Spleen (tissue), 11 donors: ENCODE data around the gene RAB8B. TPM values are rescaled to one million over a fixed set of nuclear protein-coding genes. Genes with fewer than 3 reads are reported as not detected.

Experiments used
- DNase-seq: peaks from one replicate; pipeline ENCODE4 v3.0.0-alpha.2; 2020
- H3K27ac ChIP-seq, 8 donors: fragments of 200-600 bp; sonication (generic) in 7 of 8; 1 replicate in 4 of 8; 2 replicates in 4 of 8; pipeline versions ENCODE4 v1.5.0 to v1.8.0; 2016 to 2021; ENCODE audit warnings: inconsistent platforms in 4 of 8, mild to moderate bottlenecking in 4 of 8, moderate library complexity in 1 of 8
- H3K27me3 ChIP-seq, 7 donors: fragments of 200-600 bp; sonication (generic) in 6 of 7; replicated peaks in 1 of 7; 1 replicate in 4 of 7; 2 replicates in 3 of 7; pipeline versions ENCODE4 v1.5.0 to v1.8.0; 2016 to 2021; ENCODE audit warnings: inconsistent platforms in 3 of 7, mild to moderate bottlenecking in 1 of 7
- H3K36me3 ChIP-seq, 6 donors: fragments of 200-600 bp; sonication (generic) in 5 of 6; 1 replicate in 4 of 6; 2 replicates in 2 of 6; pipeline versions ENCODE4 v1.5.0 to v1.8.0; 2016 to 2021; ENCODE audit warnings: inconsistent platforms in 2 of 6
- H3K4me1 ChIP-seq, 6 donors: fragments of 200-600 bp; sonication (generic) in 5 of 6; 1 replicate in 3 of 6; 2 replicates in 3 of 6; pipeline versions ENCODE4 v1.5.0 to v1.8.0; 2016 to 2021; ENCODE audit warnings: inconsistent platforms in 3 of 6
- H3K4me3 ChIP-seq, 8 donors: fragments of 200-600 bp; sonication (generic) in 7 of 8; 1 replicate in 4 of 8; 2 replicates in 4 of 8; pipeline versions ENCODE4 v1.5.0 to v1.8.0; 2016 to 2021; ENCODE audit warnings: inconsistent platforms in 4 of 8, mild to moderate bottlenecking in 4 of 8, moderate library complexity in 2 of 8
- H3K9me3 ChIP-seq, 8 donors: fragments of 200-600 bp; sonication (generic) in 7 of 8; 1 replicate in 4 of 8; 2 replicates in 4 of 8; pipeline versions ENCODE4 v1.5.0 to v1.8.0; 2016 to 2021; ENCODE audit warnings: inconsistent platforms in 4 of 8
- CTCF ChIP-seq, 11 experiments: fragments of 200-600 bp in 7 of 11; fragments of 450-650 bp in 4 of 11; sonication (generic) in 4 of 11; IDR thresholded peaks in 8 of 11; conservative IDR thresholded peaks in 3 of 11; 1 replicate in 7 of 11; 2 replicates in 4 of 11; pipeline versions ENCODE4 v1.4.0 to v1.8.0; 2016 to 2021; ENCODE audit warnings: antibody characterized with exemption in 11 of 11, inconsistent platforms in 4 of 11, mild to moderate bottlenecking in 1 of 11
- POLR2A ChIP-seq, 3 donors: fragments of 450-650 bp; IDR thresholded peaks; one replicate each; pipeline ENCODE4 v1.5.1; 2017; ENCODE audit warnings: antibody characterized with exemption in 3 of 3, mild to moderate bottlenecking in 1 of 3
- POLR2AphosphoS5 ChIP-seq, 3 donors: sonication (generic); formaldehyde crosslinking; IDR thresholded peaks; one replicate each; pipeline ENCODE4 v1.5.1; 2017; ENCODE audit warnings: antibody characterized with exemption in 3 of 3
- WGBS, 5 donors: extraction: QIAGEN DNeasy Blood & Tissue Kit in 3 of 5; methylation state at CpG; one replicate each; pipeline versions ENCODE4 v1.1.5 to v1.1.7; 2013 to 2018; 5-methylcytosine and 5-hydroxymethylcytosine counted together
- intact Hi-C: fragments of 100-400 bp; cut with DNase I; formaldehyde crosslinking; loops from one replicate; pipeline ENCODE4 v1.15.0; 2023; ENCODE audit warnings: low total_unique reads
- polyA plus RNA-seq, 3 donors: library from polyadenylated mRNA; stranded (reverse); fragments of 200-250 nt; gene quantifications; one replicate each; pipeline ENCODE4 v1.2.1, GENCODE V29; 2013
- total RNA-seq, 7 donors: library from RNA; depleted of rRNA in 3 of 7; stranded (reverse); fragments of >200 nt in 3 of 7; fragmentation: NEBNext Ultra II Directional in 4 of 7; extraction: Animal tissue kit (Norgen Biotek cat#: 25700) in 4 of 7; gene quantifications; one replicate each; pipeline versions ENCODE4 v1.1.0 to v1.2.1, GENCODE V29; 2016 to 2021
- donor health status: healthy with polysubstance abuse.
- donor health status: DM: no; HTN: no; CAD: no; lungs with moderate emphysema.
- donor health status: DM: no; HTN: no; CAD: no.
- donor health status: Bipolar disorder and iron deficiency.
- donor health status: healthy.
- donor health status: DM: no; HTN: no; CAD: no.
- donor health status: DM: yes; HTN: yes; CAD: no.

The RAB8B gene
- total and polyA plus RNA-seq, 10 donors, result 18.9 to 96.4 (median 64.2) TPM

GRCh38 chr15:63226966-63227401 is 37.6 kb downstream of the RAB8B start:
- WGBS, 5 donors, result 55 to 69% (median 59%) methylated on average over 3 of the region's 3 CpGs
- DNase-seq, result no peak
- H3K36me3 ChIP-seq, result peaks cover 0 to 52% (median 0%) of the 10 kb centered on the region in 6 donors
- TF ChIP-seq POLR2A (IDR thresholded peaks at IDR 0.05) (no peak), CTCF (IDR thresholded peaks at IDR 0.05 in 8 of 11, conservative IDR thresholded peaks at IDR 0.05 in 3 of 11) (no peak), POLR2AphosphoS5 (IDR thresholded peaks at IDR 0.05) (no peak)
- peak overlapping the region in 4 of 8 donors; percentile 31 to 68 (median 52) for H3K27ac ChIP-seq
- intact Hi-C loops, result no loop called here
- H3K4me1 ChIP-seq, result peaks cover 5 to 98% (median 53%) of the 10 kb centered on the region in 6 donors
- H3K4me3 ChIP-seq, result no peak overlapping the region
- no peaks in the 10 kb centered on the region for H3K27me3 ChIP-seq
- no peaks in the 10 kb centered on the region for H3K9me3 ChIP-seq

- WGBS, 5 donors, result 94 to 100% (median 97%) methylated on average over 2 of the region's 2 CpGs
- Histone ChIP-seq H3K27me3 (no peaks in the 10 kb centered on the region), H3K4me3 (no peak overlapping the region), H3K9me3 (no peaks in the 10 kb centered on the region), H3K27ac (peak overlapping the region in 2 of 8 donors; percentile 26 to 58), H3K36me3 (peaks cover 0 to 48% (median 0%) of the 10 kb centered on the region in 6 donors), H3K4me1 (peaks cover 11 to 98% (median 55%) of the 10 kb centered on the region in 6 donors)
- no peak for TF ChIP-seq POLR2A (IDR thresholded peaks at IDR 0.05)
- no peak for TF ChIP-seq POLR2AphosphoS5 (IDR thresholded peaks at IDR 0.05)
- TF ChIP-seq CTCF (IDR thresholded peaks at IDR 0.05 in 8 of 11, conservative IDR thresholded peaks at IDR 0.05 in 3 of 11), result no peak
- DNase-seq, result no peak
- intact Hi-C loops, result no loop called here
Observed at GRCh38 chr15:63227689-63228088, 38.3 kb downstream of the RAB8B start.

- Histone ChIP-seq H3K9me3 (no peaks in the 10 kb centered on the region), H3K36me3 (peaks cover 0 to 16% (median 0%) of the 10 kb centered on the region in 6 donors), H3K4me1 (peaks cover 30 to 100% (median 70%) of the 10 kb centered on the region in 6 donors), H3K27ac (peak overlapping the region in 5 of 8 donors; percentile 67 to 80 (median 72)), H3K27me3 (no peaks in the 10 kb centered on the region), H3K4me3 (no peak overlapping the region)
- 95 to 100% (median 97%) methylated on average over 3 of the region's 3 CpGs for WGBS, 5 donors
- DNase-seq, result no peak
- TF ChIP-seq CTCF (IDR thresholded peaks at IDR 0.05 in 8 of 11, conservative IDR thresholded peaks at IDR 0.05 in 3 of 11), result no peak
- TF ChIP-seq POLR2A (IDR thresholded peaks at IDR 0.05), result no peak
- no peak for TF ChIP-seq POLR2AphosphoS5 (IDR thresholded peaks at IDR 0.05)
- intact Hi-C loops, result no loop called here
Observed at GRCh38 chr15:63231206-63231605, 41.8 kb downstream of the RAB8B start.

- Histone ChIP-seq H3K27ac (peak overlapping the region in 7 of 8 donors; percentile 48 to 80 (median 69)), H3K4me1 (peaks cover 30 to 100% (median 70%) of the 10 kb centered on the region in 6 donors)
- no peak for DNase-seq
Observed at GRCh38 chr15:63231706-63232105, 42.3 kb downstream of the RAB8B start.

More at GRCh38 chr15:63231706-63232105, 42.3 kb downstream of the RAB8B start:
- 10 to 30% (median 11%) methylated on average over 1 of the region's 1 CpG for WGBS, 5 donors
- Histone ChIP-seq H3K36me3 (peaks cover 0 to 16% (median 0%) of the 10 kb centered on the region in 6 donors), H3K9me3 (no peaks in the 10 kb centered on the region), H3K4me3 (no peak overlapping the region), H3K27me3 (no peaks in the 10 kb centered on the region)
- intact Hi-C loops, result no loop called here
- TF ChIP-seq POLR2AphosphoS5 (IDR thresholded peaks at IDR 0.05) (no peak), POLR2A (IDR thresholded peaks at IDR 0.05) (no peak), CTCF (IDR thresholded peaks at IDR 0.05 in 8 of 11, conservative IDR thresholded peaks at IDR 0.05 in 3 of 11) (no peak)
